Urinary bladder (tissue), 4 donors: ENCODE results near the gene ARHGAP35. TPM values are rescaled to one million over a fixed set of nuclear protein-coding genes. Genes with fewer than 3 reads are reported as not detected.

Experiments
- DNase-seq: peaks from one replicate; pipeline ENCODE4 v3.0.0-alpha.2; 2015; ENCODE audit errors: extremely low spot score
- H3K27ac ChIP-seq: one replicate; pipeline ENCODE4 v1.5.1; 2013; ENCODE audit warnings: low read depth, mild to moderate bottlenecking, moderate library complexity
- H3K36me3 ChIP-seq: one replicate; pipeline ENCODE4 v1.6.1; 2013; ENCODE audit warnings: mild to moderate bottlenecking, moderate library complexity; ENCODE audit not compliant: insufficient read depth
- H3K4me1 ChIP-seq: one replicate; pipeline ENCODE4 v1.6.1; 2013; ENCODE audit warnings: mild to moderate bottlenecking, moderate library complexity; ENCODE audit not compliant: insufficient read depth
- H3K4me3 ChIP-seq: one replicate; pipeline ENCODE4 v1.5.1; 2013; ENCODE audit warnings: low read depth, low read length
- WGBS: extraction: QIAGEN DNeasy Blood & Tissue Kit; methylation state at CpG from one replicate; pipeline ENCODE4 v1.1.7; 2013; 5-methylcytosine and 5-hydroxymethylcytosine counted together
- polyA plus RNA-seq: library from polyadenylated mRNA; stranded (reverse); fragments of 200-250 nt; gene quantifications from one replicate; pipeline ENCODE4 v1.2.3, GENCODE V29; 2013
- total RNA-seq: library from RNA; depleted of rRNA; stranded (reverse); fragments of >200 nt; gene quantifications from one replicate; pipeline ENCODE4 v1.2.3, GENCODE V29; 2014
- donor health status: healthy with polysubstance abuse.
- donor health status: healthy.

ARHGAP35 gene
- total and polyA plus RNA-seq, 2 donors, result 28.3 to 33.0 TPM

GRCh38 chr19:46834121-46834520 lies 26.7 kb upstream of the ARHGAP35 start:
- WGBS, result 84% methylated on average over 5 of the region's 5 CpGs
- DNase-seq, result no peak

DNA sequence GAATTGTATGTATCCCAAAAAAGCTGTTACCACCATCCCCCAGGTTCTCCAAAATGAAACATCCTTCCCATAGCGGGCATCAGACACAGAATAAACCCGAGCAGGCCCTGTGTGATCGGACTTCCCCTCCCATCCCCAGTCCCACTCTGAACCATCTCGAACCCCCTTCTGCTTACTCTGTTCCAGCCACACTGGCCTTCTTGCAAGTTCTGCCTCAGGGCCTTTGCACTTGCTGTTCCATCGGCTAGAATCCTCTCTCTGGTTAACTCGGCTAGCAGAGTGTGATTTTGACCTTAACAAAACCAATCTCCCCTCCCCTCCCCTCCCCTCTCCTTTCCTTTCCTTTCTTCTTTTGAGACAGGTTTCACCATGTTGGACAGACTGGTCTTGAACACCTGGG lies 25.8 kb upstream of the ARHGAP35 start:
- WGBS, result 99% methylated on average over 6 of the region's 6 CpGs
- Histone ChIP-seq H3K27ac (no peak overlapping the region), H3K36me3 (no peaks in the 10 kb centered on the region), H3K4me1 (no peaks in the 10 kb centered on the region), H3K4me3 (no peak overlapping the region)
- no peak for DNase-seq

More at GRCh38 chr19:46834121-46834520, 26.7 kb upstream of the ARHGAP35 start:
- Histone ChIP-seq H3K4me3 (no peak overlapping the region), H3K36me3 (no peaks in the 10 kb centered on the region), H3K4me1 (no peaks in the 10 kb centered on the region), H3K27ac (no peak overlapping the region)

- Histone ChIP-seq H3K4me1 (no peaks in the 10 kb centered on the region), H3K36me3 (no peaks in the 10 kb centered on the region), H3K27ac (no peak overlapping the region), H3K4me3 (no peak overlapping the region)
- 73% methylated on average over 20 of the region's 20 CpGs for whole genome bisulfite sequencing
- no peak for DNase-seq
Observed at GRCh38 chr19:46838160-46838559, 22.6 kb upstream of the ARHGAP35 start.

- DNase-seq, result peak; percentile 53
- Histone ChIP-seq H3K4me3 (no peak overlapping the region), H3K36me3 (no peaks in the 10 kb centered on the region), H3K4me1 (no peaks in the 10 kb centered on the region), H3K27ac (peak overlapping the region; percentile 57)
- WGBS, result 77% methylated on average over 12 of the region's 12 CpGs
Observed at GRCh38 chr19:46839752-46840497, 20.9 kb upstream of the ARHGAP35 start.

DNA sequence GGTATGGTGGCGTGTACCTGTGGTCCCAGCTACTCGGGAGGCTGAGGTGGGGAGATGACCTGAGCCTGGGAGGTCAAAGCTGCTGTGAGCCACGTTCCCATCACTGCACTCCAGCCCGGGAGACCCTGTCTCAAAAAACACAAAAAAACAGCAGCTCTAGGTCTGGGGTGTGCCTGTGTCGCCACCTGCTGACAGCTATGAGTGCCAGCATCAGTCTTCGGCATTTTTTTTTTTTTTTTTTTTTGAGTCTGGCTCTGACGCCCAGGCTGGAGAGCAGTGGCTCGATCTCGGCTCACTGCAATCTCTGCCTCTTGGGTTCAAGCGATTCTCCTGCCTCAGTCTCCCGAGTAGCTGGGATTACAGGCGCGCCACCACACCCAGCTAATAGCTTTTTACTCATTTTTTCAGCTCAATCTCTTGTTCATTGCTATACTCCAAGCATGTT lies 20.3 kb upstream of the ARHGAP35 start:
- WGBS, result 17% methylated on average over 13 of the region's 13 CpGs
- Histone ChIP-seq H3K4me1 (no peaks in the 10 kb centered on the region), H3K4me3 (no peak overlapping the region), H3K27ac (peak overlapping the region; percentile 57), H3K36me3 (no peaks in the 10 kb centered on the region)
- DNase-seq, result no peak

- Histone ChIP-seq H3K27ac (no peak overlapping the region), H3K4me1 (no peaks in the 10 kb centered on the region), H3K36me3 (no peaks in the 10 kb centered on the region), H3K4me3 (no peak overlapping the region)
- WGBS, result 55% methylated on average over 12 of the region's 12 CpGs
- no peak for DNase-seq
Observed at GRCh38 chr19:46841458-46842083, 19.2 kb upstream of the ARHGAP35 start.

DNA sequence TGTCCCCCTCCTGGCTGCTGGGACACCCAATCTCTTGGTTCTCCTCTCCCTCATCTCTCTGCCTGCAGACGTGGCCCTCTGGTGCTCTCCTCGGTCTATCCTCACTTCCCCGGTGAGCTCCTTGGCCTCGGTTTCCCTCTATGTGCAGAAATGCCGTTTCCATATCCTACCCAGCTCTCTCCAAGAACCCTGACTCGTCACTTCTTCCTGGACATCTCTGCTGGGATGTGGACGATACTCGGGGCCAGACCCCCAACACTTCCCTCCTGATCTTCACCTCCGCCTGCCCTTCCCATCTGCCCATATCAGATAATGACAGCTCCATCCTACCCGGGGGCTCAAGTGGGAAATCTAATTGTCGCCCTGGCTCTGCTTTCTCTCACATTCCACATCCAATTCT lies 18.0 kb upstream of the ARHGAP35 start:
- H3K27ac ChIP-seq, result no peak overlapping the region
- H3K4me3 ChIP-seq, result no peak overlapping the region
- no peak for DNase-seq
- H3K36me3 ChIP-seq, result no peaks in the 10 kb centered on the region
- no peaks in the 10 kb centered on the region for H3K4me1 ChIP-seq
- WGBS, result 86% methylated on average over 11 of the region's 11 CpGs

- no peaks in the 10 kb centered on the region for H3K4me1 ChIP-seq
- 74% methylated on average over 9 of the region's 9 CpGs for WGBS
- no peak overlapping the region for H3K4me3 ChIP-seq
- no peaks in the 10 kb centered on the region for H3K36me3 ChIP-seq
- H3K27ac ChIP-seq, result no peak overlapping the region
- DNase-seq, result no peak
Observed at GRCh38 chr19:46844067-46844489, 16.7 kb upstream of the ARHGAP35 start.

DNA sequence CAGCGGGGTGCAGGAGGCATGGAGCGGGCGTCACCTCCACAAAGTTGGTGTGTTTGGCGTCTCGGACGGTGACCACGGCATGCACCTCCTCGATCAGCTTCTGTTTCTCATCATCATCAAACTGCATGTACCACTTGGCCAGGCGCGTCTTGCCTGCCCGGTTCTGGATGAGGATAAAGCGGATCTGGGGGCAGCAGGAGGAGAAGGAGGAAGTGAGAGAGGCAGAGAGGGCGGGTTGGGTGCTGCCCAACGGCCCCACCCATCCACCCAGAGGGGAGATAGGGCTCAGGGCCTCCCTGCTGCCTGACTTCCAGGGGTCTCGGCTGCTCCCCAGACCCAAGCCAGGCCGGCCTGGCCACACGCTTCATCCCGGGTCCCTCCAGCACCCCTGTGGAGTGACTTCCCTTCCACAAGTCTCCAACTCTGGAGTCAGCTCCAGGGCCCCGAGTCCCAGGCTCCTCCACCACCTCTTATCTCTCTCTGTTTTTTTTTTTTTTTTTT lies 14.8 kb upstream of the ARHGAP35 start:
- Histone ChIP-seq H3K27ac (no peak overlapping the region), H3K36me3 (no peaks in the 10 kb centered on the region), H3K4me1 (no peaks in the 10 kb centered on the region), H3K4me3 (no peak overlapping the region)
- WGBS, result 83% methylated on average over 19 of the region's 19 CpGs
- DNase-seq, result no peak

DNA sequence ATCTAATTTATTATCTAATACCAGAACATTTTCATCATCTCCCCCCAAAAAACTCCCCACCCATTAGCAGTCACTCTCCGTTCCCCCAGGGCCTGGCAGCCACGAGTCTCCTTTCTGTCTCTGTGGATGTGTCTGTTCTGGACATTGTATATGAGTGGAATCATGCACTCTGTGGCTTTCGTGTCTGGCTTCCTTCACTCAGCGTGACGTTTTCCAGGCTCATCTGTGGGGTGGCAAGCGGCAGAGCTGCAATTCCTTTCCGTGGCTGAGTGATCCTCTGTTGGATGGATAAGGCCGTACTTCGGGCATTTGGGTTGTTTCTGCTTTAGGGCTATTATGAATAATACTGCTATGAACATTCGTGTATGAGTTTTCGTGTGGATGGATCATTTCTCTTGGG lies 13.3 kb upstream of the ARHGAP35 start:
- no peaks in the 10 kb centered on the region for H3K36me3 ChIP-seq

DNA sequence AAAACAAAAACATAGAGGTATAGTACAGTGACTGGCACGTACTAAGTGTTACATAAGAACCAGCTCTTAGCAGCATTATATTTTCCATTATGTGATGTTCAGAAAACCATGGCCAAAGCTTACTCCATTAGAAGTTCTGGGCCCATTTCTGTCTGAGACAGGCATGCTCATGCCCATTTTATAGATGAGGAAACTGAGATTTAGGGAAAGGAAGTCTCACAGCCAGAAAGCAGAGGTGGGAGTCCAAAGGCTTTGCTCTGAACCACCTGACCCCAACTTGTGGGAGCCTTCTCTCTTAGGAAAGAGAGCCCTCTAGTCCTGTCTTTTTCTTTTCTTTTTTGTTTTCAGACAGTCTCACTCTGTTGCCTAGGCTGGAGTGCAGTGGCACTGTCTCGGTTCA lies 12.4 kb upstream of the ARHGAP35 start:
- Histone ChIP-seq H3K4me1 (no peaks in the 10 kb centered on the region), H3K4me3 (no peak overlapping the region), H3K27ac (no peak overlapping the region), H3K36me3 (no peaks in the 10 kb centered on the region)
- 89% methylated on average over 2 of the region's 2 CpGs for WGBS
- DNase-seq, result no peak

More for the DNA sequence above, 13.3 kb upstream of the ARHGAP35 start:
- no peak for DNase-seq
- Histone ChIP-seq H3K4me3 (no peak overlapping the region), H3K27ac (no peak overlapping the region), H3K4me1 (no peaks in the 10 kb centered on the region)
- 79% methylated on average over 11 of the region's 11 CpGs for WGBS

DNA sequence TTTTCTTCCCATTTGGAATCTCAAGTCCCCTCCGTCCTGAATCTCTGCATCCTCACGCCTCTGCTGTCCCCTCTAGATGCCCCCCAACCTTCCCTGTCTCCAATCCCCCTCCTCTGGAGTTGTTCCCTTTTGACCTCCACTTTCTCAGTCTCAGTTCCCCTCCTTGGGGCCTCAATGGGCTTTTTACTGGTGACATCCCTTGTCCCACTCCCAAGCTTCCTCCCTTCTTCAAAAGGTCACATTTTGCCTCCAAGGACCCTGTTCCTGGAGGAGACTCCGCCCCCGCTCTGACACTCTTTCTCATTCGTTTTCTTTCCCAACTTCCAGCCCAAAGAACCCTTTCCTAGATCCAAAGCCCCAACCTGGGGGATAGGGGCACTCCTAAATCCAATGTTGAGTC lies 11.2 kb upstream of the ARHGAP35 start:
- H3K27ac ChIP-seq, result no peak overlapping the region
- 39% methylated on average over 5 of the region's 5 CpGs for WGBS

GRCh38 chr19:46850228-46851203 lies 10.3 kb upstream of the ARHGAP35 start, which contains the start of gene AP2S1:
Gene AP2S1 (minus strand): TSS chr19:46850846. CDS start chr19:46850766, 80 bp downstream.
- peak within 1 kb of the TSS; percentile 82 for H3K4me3 ChIP-seq
- peak; percentile 99 for DNase-seq
- no peaks in the 10 kb centered on the region for H3K36me3 ChIP-seq
- WGBS, result under 1% methylated on average over 53 of the region's 53 CpGs
- no peaks in the 10 kb centered on the region for H3K4me1 ChIP-seq
- H3K27ac ChIP-seq, result peak within 1 kb of the TSS; percentile 76

More for the DNA sequence above, 11.2 kb upstream of the ARHGAP35 start:
- DNase-seq, result no peak
- H3K4me3 ChIP-seq, result peak overlapping the region; percentile 82
- no peaks in the 10 kb centered on the region for H3K4me1 ChIP-seq
- H3K36me3 ChIP-seq, result no peaks in the 10 kb centered on the region
